ENCODE measurements around the gene PFKFB3.

Gene PFKFB3

GRCh38 chr10:6300784-6301460 is 98.2 kb downstream of the PFKFB3 start:
- no peak for DNase-seq (ENCODE audit: low spot score)

GRCh38 chr10:6301488-6302075 is 98.8 kb downstream of the PFKFB3 start:
- DNase-seq (ENCODE audit: low spot score): no peak

Measured in SW480 (cell line).